ENCODE measurements around the gene SCUBE1.
A peak's percentile ranks its signal among the peaks of the same experiment; 100 is the strongest.

SCUBE1 gene

GRCh38 chr22:43188829-43189545 is 154.2 kb downstream of the SCUBE1 start:
- Histone ChIP-seq H3K27me3 (ENCODE audit: insufficient read depth, low read length, poor library complexity, severe bottlenecking) (peaks cover 8% of the 10 kb centered on the region), H3K4me2 (ENCODE audit: low read depth, low read length, poor library complexity, severe bottlenecking) (no peak overlapping the region), H3K9me2 (replicated peaks; ENCODE audit: low read depth, low read length) (no peaks in the 10 kb centered on the region), H3K9me3 (ENCODE audit: insufficient read depth, low read depth, low read length) (no peaks in the 10 kb centered on the region), H3K36me3 (ENCODE audit: insufficient read depth, low read length) (no peaks in the 10 kb centered on the region), H4K20me1 (ENCODE audit: insufficient read depth, low read length, poor library complexity, severe bottlenecking) (peaks cover 9% of the 10 kb centered on the region), H3K79me2 (ENCODE audit: insufficient read depth, low read length) (peaks cover 27% of the 10 kb centered on the region), H3F3A (ENCODE audit: low read depth) (no peaks in the 10 kb centered on the region), H3K9ac (ENCODE audit: low read depth, low read length, poor library complexity, severe bottlenecking) (no peak overlapping the region), H3K4me3 (ENCODE audit: low read length, poor library complexity, severe bottlenecking) (no peak overlapping the region), H2AFZ (ENCODE audit: low read length) (no peak overlapping the region), H3K4me1 (ENCODE audit: insufficient read depth, low read length, poor library complexity, severe bottlenecking) (peaks cover 22% of the 10 kb centered on the region)
- no peak for TF ChIP-seq CTCF (conservative IDR thresholded peaks at IDR 0.05; ENCODE audit: low read length)
- no peak for TF ChIP-seq EZH2phosphoT487 (IDR thresholded peaks at IDR 0.05; ENCODE audit: borderline replicate concordance)

GRCh38 chr22:43187171-43188099 is 155.7 kb downstream of the SCUBE1 start:
- H3K36me3 ChIP-seq (ENCODE audit: insufficient read depth, low read length) = no peaks in the 10 kb centered on the region
- TF ChIP-seq EZH2phosphoT487 (IDR thresholded peaks at IDR 0.05; ENCODE audit: borderline replicate concordance) = no peak
- TF ChIP-seq CTCF (conservative IDR thresholded peaks at IDR 0.05; ENCODE audit: low read length) = peak; percentile 49
- H3F3A ChIP-seq (ENCODE audit: low read depth) = no peaks in the 10 kb centered on the region
- H3K9me2 ChIP-seq (replicated peaks; ENCODE audit: low read depth, low read length) = no peaks in the 10 kb centered on the region
- H3K4me1 ChIP-seq (ENCODE audit: insufficient read depth, low read length, poor library complexity, severe bottlenecking) = peaks cover 33% of the 10 kb centered on the region
- peak overlapping the region; percentile 90 for H3K9ac ChIP-seq (ENCODE audit: low read depth, low read length, poor library complexity, severe bottlenecking)
- peak overlapping the region; percentile 81 for H3K4me3 ChIP-seq (ENCODE audit: low read length, poor library complexity, severe bottlenecking)
- H2AFZ ChIP-seq (ENCODE audit: low read length) = peak overlapping the region; percentile 88
- peaks cover 9% of the 10 kb centered on the region for H4K20me1 ChIP-seq (ENCODE audit: insufficient read depth, low read length, poor library complexity, severe bottlenecking)
- H3K79me2 ChIP-seq (ENCODE audit: insufficient read depth, low read length) = peaks cover 32% of the 10 kb centered on the region
- no peaks in the 10 kb centered on the region for H3K9me3 ChIP-seq (ENCODE audit: insufficient read depth, low read depth, low read length)
- peaks cover 8% of the 10 kb centered on the region for H3K27me3 ChIP-seq (ENCODE audit: insufficient read depth, low read length, poor library complexity, severe bottlenecking)
- peak overlapping the region; percentile 87 for H3K4me2 ChIP-seq (ENCODE audit: low read depth, low read length, poor library complexity, severe bottlenecking)

- peak within 1 kb of the TSS; percentile 91 for H3K4me3 ChIP-seq (ENCODE audit: low read length, poor library complexity, severe bottlenecking)
- no peaks in the 10 kb centered on the region for H3K9me2 ChIP-seq (replicated peaks; ENCODE audit: low read depth, low read length)
- H3K27me3 ChIP-seq (ENCODE audit: insufficient read depth, low read length, poor library complexity, severe bottlenecking) = peaks cover 8% of the 10 kb centered on the region
- no peak for TF ChIP-seq EZH2phosphoT487 (IDR thresholded peaks at IDR 0.05; ENCODE audit: borderline replicate concordance)
- TF ChIP-seq CTCF (conservative IDR thresholded peaks at IDR 0.05; ENCODE audit: low read length) = no peak
- no peaks in the 10 kb centered on the region for H3F3A ChIP-seq (ENCODE audit: low read depth)
- no peaks in the 10 kb centered on the region for H3K36me3 ChIP-seq (ENCODE audit: insufficient read depth, low read length)
- peaks cover 33% of the 10 kb centered on the region for H3K4me1 ChIP-seq (ENCODE audit: insufficient read depth, low read length, poor library complexity, severe bottlenecking)
- peak within 1 kb of the TSS; percentile 90 for H3K9ac ChIP-seq (ENCODE audit: low read depth, low read length, poor library complexity, severe bottlenecking)
- H4K20me1 ChIP-seq (ENCODE audit: insufficient read depth, low read length, poor library complexity, severe bottlenecking) = peaks cover 9% of the 10 kb centered on the region
- peak within 1 kb of the TSS; percentile 88 for H2AFZ ChIP-seq (ENCODE audit: low read length)
- peaks cover 32% of the 10 kb centered on the region for H3K79me2 ChIP-seq (ENCODE audit: insufficient read depth, low read length)
- H3K4me2 ChIP-seq (ENCODE audit: low read depth, low read length, poor library complexity, severe bottlenecking) = peak within 1 kb of the TSS; percentile 91
- no peaks in the 10 kb centered on the region for H3K9me3 ChIP-seq (ENCODE audit: insufficient read depth, low read depth, low read length)
Measured at GRCh38 chr22:43186272-43187170, 156.7 kb downstream of the SCUBE1 start, which contains the start of gene TTLL12. Gene TTLL12, minus strand, starts transcription at chr22:43187134. Its CDS starts 65 bp downstream, at chr22:43187069.

Data from Loucy (cell line).